ENCODE measurements around the gene LRRC27.
"Not testable (repeated sequence)": the region's sequence is repeated elsewhere in the genome, so short reads cannot be mapped to it uniquely, and the experiment has no call there.

Gene LRRC27

DNA sequence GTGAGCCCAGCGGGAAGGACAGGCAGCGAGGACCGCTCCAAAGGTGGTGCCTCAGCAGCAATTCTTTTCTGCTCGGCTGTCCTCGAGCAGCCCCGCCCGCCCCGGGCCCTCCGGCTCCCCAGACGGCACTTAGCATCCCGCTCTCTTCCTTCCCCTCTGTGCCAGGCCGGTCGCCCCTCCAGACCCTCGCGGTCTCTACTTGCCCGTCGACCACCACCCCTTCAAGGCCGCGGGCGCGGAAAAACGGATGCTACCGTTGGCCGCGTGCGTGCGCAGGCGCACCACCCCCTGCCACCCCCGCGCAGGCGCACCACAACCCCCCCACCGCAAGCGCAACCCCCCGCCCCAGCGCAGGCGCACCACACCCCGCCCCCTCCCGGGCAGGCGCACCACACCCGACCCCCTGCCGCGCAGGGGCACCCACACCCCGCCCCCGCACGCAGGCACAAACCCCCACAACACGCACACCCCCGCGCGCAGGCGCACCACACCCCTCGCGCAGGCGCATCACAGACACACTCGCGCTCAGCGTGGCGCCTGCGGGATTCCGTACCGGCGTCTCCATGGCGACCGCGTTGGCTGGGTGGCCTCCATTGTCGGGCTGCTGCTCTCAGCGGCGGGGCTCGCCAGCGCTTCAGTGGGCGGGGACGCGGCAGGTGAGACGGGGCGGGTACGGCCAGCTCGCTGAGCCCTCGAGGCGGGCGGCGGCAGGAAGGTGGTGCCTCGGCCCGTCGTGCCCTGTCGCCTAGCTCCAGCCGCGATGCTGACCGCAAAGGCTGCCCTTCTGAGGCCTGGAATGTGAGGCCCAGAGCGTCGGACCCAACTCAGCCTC is at the start of gene LRRC27:
TSS of gene LRRC27 (plus strand) at position 593 of the 832 bp plus-strand sequence. CDS start 1,332 bp downstream, outside the sequence.
- peak; percentile 90 to 96 (median 95) for DNase-seq

DNA sequence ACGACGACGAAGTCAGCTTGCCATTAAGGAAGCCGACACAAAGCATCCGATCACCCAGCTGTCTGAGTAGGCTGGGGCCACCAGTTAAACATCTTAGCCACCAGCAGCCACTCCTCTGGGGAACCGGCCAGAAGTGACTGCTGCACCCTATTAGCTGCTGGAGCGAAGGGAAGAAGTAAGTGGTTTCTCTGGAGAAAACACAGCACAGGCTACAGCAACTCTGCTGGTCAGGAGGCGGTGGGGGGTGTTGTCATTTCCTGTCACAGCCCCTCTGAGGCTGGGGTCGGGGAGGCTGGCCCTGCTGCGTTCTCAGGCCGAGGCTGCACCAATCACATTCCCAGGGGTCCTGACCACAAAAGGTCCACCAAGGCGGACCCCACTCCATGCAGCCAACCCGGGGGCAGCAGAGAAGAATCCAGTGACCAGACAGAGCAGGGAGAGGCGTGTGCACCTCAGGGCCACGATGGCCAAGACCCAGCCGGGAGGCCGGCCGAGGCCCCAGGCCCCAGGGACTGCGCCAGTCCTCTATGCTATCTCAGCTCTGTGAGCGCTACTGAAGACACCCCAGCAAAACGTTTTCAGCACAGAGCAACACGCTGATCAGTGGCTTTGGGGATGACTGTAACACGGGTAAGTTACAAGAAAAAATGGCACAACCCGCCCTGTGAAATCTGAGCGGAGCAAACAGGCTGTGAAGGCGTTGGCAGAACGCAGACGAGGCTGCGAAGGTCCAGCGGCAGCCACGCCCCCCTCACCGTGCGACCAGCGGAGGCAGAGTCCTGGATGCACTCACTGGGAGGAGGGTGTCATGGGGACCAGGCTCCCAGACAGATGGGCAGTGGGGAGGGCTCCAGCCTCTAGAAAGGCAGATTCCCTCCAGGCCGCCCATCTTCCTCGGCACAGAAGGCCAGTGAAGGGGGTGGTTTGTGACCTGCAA is 49.1 kb upstream of the LRRC27 start:
- DNase-seq: peak; percentile 5 to 54 (median 22)

DNA sequence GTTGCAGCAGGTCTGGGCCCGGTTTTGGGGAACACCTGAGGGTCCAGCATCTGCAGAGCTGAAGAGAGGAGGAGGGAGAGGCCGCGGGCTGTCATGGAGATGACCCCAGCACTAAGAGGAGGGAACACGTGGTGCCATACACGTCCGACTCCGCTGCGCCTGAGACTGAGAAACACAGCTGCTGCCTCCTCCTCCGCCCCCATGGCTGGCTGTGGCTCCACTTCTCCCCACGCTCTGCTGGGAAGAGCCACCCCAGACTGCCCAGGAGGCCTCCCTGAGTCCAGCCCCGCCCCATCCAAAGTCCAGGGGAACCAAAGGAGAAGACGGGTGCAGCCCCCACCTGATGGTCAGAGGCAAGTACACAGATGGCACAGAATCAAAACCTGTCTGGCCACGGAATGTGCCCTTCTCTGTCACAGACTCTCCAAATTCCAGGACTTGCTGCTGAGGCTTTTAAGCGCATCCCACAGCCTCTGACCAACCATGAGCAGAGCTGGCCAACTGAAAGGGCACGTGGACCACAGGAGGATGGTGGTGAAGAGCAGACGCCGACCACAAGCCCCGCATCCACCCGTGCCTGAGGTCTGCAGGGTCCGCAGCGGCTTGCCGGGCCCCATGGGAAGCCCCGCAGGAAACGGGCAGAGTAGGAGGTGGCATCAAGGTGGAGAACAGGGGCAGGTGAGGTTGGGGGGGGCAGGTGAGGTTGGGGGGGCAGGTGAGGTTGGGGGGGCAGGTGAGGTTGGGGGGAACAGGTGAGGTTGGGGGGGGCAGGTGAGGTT is 48.2 kb upstream of the LRRC27 start:
- DNase-seq: peak in 1 of 3 experiments; percentile 54

DNA sequence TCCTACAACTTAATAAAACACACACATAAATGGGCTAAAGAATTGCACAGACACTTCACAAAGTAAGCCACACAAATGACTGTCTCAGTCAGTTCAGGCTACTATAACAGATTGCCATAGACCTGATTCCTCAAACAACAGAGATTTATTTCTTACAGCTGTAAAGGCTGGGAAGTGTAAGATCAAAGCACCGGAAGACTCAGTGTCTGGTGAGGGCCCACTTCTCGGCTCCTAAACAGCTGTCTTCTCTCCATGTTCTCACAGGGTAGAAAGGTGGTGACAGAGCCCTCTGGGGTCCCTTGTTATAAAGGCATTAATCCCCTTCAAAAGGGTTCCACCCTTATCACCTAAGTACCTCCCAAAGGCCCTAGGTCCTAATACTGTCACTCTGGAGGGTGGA is 42.6 kb upstream of the LRRC27 start:
- no peak for DNase-seq

DNA sequence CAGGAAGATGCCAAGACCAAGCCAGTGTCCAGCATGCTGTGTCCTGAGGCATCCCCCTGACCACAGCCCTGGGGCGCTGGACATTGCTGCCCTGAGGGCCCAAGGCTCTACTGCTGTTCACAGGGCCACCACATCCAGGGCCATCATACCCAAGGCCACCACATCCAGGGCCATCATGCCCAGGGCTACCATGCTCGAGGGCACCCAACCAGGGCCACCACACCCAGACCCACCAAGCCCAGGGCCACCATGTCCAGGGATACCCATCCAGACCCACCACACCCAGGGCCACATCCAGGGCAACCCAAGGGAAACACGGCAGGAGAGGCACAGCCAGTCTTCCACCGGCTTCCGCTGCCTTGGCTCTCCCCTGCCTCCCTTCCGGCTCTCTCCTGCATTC is 41.4 kb upstream of the LRRC27 start:
- no peak for DNase-seq

DNA sequence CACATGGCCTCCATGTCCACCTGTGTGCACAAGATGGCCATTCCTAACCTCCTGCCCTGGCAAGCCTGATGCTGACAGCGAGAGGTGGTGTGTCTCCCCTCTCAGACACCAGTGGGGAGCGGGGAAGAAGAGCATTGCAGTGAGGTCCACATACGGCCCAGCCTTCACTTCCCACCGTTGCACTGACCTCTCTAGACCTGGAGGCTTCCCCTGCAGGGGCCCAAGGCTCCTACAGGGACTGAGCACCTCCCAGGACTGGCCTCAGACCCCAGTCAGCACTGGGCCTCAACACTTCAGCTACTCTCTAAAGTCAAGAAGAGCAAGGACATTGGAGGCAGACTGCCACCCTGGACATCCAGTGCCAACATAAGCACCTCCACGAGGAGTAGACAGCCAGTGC is 40.2 kb upstream of the LRRC27 start:
- no peak for DNase-seq

DNA sequence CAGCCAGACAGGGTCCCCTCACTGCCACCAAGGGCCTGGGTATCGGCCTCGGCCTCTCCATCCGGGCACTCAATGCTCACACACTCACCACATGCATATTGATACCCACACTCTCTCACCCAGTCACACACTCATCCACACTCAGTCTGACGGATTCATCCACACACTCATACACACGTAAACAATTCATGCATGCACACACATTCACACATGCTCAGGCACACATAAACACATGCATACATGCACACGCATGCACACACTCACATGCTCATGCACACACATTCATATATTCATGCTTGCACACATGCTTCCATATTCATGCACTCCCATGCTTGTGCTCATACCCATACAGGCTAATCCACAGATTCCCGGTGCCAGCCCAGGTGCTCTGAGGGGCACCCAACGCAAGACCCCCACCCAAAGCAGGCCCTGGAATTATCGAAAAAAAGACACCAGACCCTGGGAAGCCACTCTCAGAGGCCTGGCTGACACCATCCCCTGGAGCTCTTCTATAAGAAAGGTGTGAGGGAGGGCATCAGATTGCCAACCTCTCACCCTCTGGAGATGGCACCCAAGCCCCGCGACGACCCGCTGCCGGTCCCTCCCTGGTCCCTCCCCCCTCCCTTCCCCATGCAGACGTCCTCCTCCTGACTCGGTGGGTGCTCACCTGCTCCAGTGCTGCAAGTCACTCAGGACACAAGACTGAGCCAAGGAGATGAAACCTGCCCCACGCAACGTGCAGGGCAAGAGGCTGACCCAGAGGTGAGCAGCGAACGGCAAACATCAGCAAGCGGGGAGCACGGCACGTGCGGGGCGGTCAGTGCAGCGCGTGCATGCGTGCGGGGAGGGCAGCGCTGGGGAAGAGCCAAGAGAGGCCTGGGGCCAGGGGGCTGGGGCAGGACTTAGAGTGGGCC is 39.4 kb upstream of the LRRC27 start:
- no peak for DNase-seq

DNA sequence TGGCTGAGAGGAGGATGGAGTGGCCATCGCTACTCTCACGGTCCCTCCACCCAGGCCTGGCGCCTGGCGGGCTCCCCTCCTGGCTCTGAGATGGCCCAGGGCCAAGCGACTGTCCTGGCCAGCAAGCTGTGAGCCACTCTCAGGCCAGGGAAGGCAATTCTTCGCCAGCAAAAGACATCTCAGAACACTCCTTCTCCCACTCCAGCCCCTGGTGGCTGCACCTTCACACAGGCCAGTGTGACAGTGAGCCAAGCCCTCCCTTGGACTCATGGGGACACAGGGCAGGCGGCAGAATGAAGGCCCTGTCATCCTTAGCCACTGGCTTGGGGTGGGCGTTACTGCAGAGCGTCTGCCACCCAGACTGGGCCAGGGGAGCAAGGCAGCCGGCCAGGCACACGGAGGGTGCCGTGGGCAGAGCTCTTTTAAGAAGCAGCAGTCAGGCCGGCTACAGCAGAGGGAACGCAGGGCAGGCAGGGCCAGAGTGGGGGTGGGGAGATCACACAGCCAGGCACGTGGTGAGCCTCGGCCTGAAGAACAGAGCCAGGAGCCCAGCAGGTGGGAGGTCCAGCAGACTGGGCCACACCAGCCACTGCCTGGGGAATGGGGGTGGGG is 38.7 kb upstream of the LRRC27 start:
- DNase-seq: peak in 2 of 3 experiments; percentile 44 to 67

DNA sequence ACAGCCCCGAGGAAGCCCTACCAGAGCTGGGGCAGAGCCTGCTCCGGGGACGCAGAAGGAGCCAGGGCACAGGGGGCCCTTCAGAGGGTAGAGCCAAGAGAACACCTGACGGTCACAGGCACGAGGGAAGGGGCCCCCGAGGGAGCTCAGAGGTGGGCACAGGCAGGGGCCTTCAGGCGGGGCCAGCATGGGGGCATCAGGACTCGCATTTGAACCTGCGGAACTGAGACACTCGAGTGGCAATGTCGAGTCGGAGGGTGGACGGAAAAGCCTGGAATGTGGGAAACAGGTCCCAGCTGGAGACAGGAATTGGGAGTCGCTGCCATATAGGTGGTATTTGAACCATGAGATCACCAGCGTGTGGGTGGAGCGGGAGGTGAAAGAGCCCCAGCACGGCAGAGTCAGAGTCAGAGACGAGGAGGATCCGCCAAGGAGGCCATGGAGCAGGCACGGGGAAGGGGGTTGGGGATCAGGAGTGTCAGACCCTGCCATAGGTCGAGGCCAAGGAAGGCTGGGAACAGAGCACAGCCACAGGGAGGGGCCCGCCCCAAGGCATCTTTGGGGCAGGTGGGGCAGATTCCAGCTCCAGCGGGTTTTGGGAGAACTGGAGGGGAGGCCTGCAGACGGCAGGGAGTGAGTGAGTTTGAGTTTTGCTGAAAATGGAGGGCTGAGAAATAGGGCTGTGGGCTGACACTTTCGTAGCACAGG is 38.0 kb upstream of the LRRC27 start:
- no peak for DNase-seq

DNA sequence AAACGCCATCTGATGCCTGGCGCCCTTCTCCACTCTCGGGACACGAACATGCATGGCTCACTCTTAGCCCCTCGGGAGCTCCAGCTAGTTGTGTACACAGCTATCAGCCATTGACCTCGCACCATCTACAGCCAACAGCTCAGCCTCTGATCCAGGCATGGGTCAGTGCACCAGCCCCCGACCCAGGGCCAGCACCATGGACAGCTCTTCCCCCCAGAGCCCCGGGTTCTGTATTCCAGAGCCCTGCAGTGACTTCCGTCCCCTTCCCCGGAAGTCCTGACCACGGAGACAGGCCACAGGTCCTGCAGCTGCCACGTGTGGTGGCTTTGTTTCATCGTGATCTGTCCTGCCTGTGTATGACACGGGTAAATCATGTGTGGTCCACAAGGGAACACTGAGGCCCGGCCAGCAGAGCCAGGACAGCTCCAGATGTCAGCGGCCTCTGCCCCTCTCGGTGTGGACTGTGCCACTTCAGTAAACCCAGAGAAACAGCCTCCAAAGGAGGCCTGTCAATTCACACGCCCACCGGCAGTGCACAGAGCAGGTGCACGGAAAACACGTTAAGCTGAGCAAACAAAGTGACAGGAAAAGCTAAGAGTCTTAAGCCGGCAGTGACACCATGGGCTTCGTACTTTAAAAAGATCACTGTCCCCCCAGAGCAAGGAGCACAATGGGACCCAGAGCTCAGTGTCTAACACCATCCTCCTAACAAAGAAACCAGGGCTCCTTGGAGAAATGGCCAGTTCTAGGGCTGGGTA is 37.3 kb upstream of the LRRC27 start:
- peak in 2 of 3 experiments; percentile 52 to 83 for DNase-seq

DNA sequence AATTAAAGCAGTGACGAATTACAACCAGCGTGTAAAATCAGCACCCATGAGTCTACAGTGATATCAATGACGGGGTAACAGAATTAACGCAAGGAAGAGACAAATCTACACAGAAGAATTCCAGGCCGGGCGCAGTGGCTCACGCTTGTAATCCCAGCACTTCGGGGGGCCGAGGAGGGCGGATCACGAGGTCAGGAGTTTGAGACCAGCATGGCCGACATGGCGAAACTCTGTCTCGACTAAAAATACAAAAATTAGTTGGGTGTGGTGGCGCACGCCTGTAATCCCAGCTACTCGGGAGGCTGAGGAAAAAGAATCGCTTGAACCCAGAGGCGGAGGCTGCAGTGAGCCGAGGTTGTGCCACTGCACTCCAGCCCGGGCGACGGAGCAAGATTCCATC is 36.5 kb upstream of the LRRC27 start:
- not testable (repeated sequence) for DNase-seq

DNA sequence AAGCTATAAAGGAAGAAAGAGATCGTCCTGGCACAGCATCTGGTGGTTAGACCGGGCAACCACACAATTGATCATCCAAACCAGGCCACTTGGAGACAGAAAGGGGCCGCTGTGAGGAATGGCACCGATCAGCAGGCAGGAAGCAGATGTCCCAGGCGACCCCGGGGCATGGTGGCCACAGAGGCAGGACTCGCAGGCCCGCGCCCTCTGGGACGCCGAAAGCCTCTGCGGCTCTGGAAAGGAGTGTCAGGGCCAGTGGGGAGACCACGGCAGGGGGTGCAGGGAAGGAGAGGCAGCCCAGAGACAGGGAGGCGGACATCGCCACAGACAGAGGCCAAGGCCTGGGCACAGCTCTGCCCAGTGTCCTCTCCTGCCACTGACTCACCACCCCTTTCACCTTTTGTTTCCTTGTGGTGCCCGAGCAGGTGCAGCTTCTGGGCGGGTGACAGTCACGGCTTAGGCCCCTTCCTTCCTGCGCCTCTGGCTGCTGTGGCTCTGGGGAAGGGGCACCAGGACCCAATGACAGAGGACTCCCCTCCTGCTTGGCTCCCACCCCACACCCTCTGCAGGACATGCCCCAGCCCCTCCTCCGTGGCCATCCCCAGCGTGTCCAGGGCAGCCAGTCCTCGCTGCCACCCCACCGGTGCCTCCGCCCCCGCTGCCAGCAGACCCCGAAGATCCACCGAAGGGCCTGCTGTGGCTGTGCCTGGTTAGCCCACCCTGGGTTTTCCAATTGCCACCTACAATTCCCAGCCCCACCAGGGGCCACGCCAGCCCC is 35.1 kb upstream of the LRRC27 start:
- peak in 1 of 3 experiments; percentile 8 for DNase-seq

DNA sequence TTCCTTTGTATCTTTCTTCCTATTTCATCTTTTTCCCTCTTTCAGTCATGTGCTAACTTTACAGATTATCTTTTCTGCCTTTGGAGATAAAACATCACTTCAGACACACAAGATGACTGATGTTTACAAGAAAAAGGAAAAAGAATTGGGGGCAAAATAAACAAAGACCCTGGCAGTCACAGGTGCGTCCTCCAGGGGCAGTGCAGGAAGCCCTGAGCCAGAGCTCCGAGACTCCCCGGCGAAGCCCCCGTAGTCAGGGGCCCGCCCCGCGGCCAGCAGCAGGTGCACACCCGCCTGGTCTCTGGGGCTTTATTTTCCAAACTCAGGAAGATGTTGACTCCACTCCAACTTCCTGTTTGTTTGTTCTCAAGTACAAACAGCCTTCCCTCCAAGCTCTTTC is 34.5 kb upstream of the LRRC27 start:
- peak in 2 of 3 experiments; percentile 40 to 64 for DNase-seq

DNA sequence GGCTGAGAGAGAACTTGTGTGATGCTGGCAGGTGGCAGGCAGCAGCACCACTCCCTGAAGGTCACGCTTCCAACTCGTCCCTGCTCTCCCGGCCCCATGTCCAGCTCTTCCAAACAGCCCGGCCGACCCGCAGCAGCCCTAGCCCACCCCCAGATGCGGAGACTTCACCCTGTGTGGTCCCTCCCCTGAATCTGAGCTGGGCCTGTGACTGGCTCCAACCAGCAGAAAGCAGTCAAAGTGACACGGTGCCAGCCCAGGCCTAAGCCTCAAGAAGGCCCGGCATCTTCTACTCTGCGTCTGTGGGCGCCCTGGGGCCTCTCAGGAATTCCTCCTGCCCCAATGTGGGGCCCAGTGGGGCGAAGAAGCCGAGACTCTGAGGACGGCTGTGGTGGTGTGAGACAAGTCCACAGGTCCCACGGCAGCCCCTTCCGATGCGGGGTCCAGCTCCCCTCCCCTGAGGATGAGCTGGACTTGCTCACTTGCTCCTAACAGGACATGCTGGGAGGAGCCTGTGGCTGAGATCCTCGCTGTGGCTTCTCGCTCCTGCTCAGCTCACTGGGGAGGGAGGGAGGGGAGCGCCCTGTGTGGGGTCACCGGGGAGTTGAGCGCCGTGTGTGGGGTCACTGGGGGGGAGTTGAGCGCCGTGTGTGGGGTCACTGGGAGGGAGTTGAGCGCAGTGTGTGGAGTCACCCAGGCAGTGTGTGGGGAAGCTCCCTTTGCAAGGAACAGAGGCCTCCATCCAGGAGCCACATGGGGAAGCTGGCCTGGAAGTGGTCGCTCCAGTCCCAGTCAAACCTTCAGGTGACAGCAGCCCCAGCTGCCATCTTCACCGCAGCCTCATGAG is 33.7 kb upstream of the LRRC27 start:
- no peak for DNase-seq

DNA sequence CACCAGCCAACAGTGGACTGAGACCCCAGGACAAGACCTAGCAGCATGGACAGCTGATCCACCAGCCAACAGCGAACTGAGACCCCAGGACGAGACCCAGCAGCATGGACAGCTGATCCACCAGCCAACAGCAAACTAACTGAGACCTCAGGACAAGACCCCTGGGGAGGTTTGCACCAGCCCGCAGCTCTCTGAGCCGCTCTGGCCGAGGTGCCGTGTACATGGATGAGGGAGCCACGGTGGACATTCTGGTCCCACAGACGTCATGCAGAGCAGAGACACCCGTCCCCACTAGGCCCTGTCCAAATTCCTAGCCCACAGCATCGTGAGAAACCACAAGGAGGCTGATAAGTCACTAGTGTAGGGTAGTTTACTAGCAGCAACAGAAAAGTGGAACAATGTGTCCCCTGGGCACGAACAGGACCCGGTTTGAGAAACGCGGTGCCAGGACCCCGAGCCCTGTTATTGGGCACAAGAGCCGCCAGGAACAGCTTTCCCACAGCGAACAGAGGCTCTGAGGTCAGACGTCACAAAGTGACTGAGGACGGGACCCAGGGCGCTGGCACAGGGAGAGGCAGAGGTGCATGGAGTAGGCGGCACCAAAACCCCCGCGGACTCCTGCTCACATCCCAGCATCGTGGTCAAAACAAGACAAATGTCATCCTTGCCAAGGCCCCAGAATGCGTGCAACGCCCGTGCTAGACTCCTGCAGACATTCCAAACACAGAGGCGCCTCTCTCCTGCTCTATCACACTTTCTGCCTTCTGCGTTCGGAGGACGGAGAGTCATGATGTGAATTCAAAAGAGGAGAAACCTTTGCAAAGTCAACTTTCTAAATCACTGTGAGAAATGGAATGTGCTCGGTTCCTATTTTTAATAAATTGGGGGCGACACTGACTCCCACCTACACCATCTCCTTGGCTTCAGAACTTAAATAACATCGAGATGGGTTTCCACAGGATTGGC is 32.3 kb upstream of the LRRC27 start:
- DNase-seq: no peak

DNA sequence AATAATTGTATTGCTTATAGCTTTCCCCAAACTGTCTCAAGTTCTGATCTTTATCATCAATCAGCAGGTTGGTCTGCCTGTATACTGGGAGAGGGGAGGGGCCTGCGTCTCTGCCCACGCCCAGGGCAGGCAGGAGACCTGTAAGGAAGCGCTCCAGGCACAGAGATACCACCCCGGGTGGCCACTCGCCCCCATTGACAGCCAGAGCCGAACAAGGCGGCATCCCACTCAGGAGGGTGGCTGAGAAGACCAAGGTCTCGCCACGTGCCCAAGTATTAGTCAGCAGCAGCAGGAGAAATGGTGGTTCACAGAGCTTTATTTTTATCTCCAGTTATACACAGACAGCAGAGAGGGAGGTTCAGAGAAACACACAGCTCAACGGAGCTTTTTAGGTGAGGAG is 31.4 kb upstream of the LRRC27 start:
- no peak for DNase-seq

All from NCI-H1417 (cell line).